HK-2 (cell line): ENCODE data around the gene ITIH2.
A peak's percentile ranks its signal among the peaks of the same experiment; 100 is the strongest.
"Not testable (repeated sequence)": the region's sequence is repeated elsewhere in the genome, so short reads cannot be mapped to it uniquely, and the experiment has no call there.

Source experiments
- DNase-seq: peaks from one replicate; pipeline ENCODE4 v3.0.0-alpha.2; 2018; ENCODE audit not compliant: unreplicated experiment

Gene ITIH2

DNA sequence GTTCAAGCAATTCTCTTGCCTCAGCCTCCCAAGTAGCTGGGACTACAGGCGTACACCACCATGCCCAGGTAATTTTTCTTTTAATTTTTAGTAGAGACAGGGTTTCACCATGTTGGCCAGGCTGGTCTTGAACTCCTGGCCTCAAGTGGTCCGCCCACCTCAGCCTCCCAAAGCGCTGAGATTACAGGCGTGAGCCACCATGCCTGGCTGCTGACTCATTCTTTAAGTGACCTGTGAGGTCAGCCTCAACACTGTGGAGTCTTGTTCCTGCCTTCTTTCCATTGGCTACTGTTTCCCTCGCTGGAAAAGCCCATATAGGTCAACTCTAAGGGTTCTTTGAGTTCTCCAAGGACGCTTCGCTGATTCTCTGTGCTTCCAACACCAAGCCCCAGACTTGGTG, 45.5 kb downstream of the ITIH2 start:
- DNase-seq: not testable (repeated sequence)

DNA sequence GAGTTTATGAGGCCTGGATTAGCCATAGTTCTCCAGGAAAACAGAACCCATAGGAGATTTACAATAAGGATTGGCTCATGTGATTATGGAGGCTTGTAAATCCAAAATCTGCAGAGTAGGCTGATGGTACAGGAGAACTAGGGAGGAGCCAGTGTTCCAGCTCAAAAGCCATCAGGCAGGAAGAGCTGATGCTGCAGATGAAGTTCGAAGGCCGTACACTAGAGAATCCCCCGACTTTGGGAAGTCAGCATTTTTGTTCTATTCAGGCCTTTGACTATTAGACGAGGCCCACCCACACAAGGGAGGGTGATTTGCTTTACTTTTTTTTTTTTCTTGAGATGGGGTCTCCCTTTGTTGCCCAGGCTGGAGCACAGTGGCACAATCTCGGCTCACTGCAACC, 47.1 kb downstream of the ITIH2 start:
- no peak for DNase-seq

DNA sequence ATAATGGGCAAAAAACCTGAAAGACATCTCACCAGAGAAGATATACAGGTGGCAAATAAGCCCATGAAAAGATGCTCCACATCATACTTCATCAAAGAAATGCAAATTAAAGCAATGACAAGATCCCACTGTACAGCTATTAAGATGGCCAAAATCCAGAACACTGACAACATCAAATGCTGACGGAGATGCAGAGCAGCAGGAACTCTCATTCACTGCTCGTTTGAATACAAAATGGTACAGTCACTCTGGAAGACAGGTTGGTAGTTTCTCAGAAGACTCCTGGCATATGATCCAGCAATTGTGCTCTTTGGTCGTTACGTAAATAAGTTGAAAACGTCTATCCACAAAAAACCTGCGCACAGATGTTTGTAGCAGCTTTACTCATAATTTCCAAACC, 49.1 kb downstream of the ITIH2 start:
- DNase-seq: no peak

- no peak for DNase-seq
Observed at GRCh38 chr10:7755103-7755502, 52.0 kb downstream of the ITIH2 start.

- peak; percentile 4 for DNase-seq
Observed at GRCh38 chr10:7756360-7756992, 53.4 kb downstream of the ITIH2 start.

DNA sequence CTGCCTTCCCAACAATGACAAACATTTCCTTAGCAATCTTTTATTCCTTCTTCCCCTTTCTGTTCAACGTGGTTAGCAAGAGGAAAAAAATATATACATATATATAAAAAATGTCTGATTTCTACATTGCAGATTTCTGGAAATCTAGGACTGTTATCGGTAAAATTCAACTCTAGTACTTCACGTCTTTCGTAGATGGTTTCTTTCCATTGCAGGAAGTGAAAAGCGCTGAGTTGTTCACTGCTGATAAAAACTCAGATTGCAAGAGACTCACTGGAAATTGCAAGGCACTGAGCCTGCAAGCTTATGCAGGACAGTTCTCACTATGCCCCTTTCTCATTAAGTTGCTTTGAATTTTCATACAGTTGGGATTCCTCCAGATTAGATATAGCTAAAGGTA, 60.8 kb downstream of the ITIH2 start:
- DNase-seq: no peak

- DNase-seq: no peak
Observed at GRCh38 chr10:7766241-7766640, 63.1 kb downstream of the ITIH2 start.

- no peak for DNase-seq
Observed at GRCh38 chr10:7767209-7767608, 64.1 kb downstream of the ITIH2 start.

DNA sequence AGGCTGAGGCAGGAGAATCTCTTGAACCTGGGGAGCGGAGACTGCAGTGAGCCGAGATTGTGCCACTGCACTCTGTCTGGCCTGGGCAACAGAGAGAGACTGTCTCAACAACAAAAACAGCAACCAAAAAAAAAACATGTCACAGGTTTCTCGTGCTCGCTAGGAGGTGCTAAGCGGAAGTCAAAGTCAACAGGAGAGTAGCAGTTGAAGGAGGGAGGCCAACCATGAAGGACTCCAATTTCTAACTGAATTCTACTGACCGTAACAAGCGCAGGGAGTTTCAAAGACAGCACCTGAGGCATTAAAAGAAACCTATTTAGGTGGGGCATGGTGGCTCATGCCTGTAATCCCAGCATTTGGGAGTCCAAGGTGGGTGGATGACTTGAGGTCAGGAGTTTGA, 65.3 kb downstream of the ITIH2 start:
- DNase-seq: no peak

- DNase-seq: no peak
Observed at GRCh38 chr10:7773845-7774801, 71.0 kb downstream of the ITIH2 start.

GRCh38 chr10:7776777-7777176, 73.7 kb downstream of the ITIH2 start:
- DNase-seq: no peak

- not testable (repeated sequence) for DNase-seq
Observed at GRCh38 chr10:7782194-7782593, 79.1 kb downstream of the ITIH2 start.

- DNase-seq: no peak
Observed at GRCh38 chr10:7786430-7786829, 83.3 kb downstream of the ITIH2 start.

DNA sequence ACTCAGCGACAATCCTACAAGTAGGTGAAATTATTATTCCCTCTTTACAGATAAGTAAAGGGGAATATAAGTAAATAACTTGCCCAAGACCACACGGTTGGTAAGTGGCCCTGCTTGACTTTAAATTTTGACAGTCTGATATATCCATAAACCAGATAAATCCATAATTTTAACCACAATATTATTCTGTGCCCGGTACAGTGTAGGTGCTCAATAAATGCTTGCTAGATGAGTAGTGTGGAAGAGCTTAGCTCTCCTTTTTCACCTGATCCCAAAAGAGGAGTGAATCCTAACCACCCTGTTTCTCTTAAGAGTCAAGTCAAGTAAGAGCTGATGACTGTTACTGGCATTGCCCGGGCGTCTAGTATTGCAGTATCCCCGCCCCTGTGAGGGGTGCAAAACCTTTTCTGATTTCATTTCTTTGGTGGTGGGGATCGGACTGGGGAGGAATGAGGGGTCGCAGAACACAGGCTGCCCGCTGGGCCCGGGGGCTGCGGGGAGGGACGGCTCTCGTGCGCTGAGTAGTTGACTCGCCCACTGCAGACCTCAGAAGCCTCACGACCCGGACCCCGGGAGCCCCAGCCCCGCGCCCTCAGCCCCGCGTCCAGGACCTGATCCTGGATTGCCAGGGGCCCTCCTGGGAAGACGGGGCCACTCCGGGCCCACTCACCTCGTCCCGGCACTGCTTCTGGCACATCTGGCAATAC, 84.2 kb downstream of the ITIH2 start:
- no peak for DNase-seq

DNA sequence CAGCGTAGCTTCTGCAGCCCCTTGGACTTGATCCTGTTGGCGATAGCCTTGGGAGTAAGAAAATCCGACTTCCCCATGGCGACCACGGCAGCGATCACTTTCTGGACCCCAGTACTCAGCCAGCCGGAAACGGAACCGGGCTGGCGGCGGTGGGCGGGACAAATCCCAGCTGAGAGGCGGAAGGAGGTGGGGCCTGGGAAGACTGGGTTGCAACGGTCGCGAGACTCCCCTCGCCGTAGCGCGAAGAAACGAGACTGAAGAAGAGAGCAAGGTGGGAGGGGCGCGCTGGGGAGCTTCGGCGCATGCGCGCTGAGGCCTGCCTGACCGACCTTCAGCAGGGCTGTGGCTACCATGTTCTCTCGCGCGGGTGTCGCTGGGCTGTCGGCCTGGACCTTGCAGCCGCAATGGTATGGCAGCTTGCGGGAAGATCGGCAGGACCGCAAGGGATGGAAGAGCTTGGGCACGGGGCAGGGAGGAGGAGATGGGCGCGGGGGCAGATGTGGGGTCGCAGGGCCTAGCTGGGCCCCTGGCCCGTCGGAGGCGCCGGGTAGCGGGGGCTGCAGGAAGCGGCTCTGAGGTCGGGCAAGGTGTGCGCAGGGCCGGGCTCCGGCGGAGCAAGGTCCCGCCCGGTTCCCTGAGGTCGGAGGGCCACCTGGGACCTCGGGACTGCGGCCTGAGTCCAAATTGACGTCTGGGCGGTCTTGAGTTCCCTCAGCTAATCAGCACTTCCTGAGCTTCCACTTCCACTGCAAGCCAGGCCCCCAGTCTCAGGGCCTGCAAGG, 84.9 kb downstream of the ITIH2 start, which contains the start of the genes ATP5F1C and KIN:
ATP5F1C (plus strand) TSS at position 321 of the 782 bp plus-strand sequence; CDS start at position 352, 31 bp downstream.
KIN (minus strand) TSS at position 137 of the 782 bp plus-strand sequence; CDS start at position 77, 60 bp downstream.
- DNase-seq: peak; percentile 94

GRCh38 chr10:7788639-7789286, 85.6 kb downstream of the ITIH2 start:
- no peak for DNase-seq

GRCh38 chr10:7789390-7789789, 86.3 kb downstream of the ITIH2 start:
- no peak for DNase-seq

DNA sequence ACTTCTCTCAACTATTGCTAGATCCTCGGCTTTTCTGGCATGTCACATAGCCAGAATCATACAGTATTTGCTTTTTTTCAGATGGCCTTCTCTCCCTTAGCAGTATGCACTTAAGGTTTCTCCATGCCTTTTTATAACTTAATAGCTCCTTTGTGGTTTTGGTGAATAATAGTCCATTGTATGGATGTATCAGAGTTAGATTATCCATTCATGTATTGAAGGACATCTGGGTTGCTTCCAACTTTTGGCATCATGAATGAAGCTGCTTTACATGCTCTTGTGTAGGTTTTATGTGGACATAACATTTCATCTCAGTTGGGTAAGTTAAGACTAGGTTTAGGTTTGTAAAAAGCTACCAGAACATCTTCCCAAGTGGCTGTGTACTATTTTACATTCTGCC, 89.4 kb downstream of the ITIH2 start:
- DNase-seq: no peak

DNA sequence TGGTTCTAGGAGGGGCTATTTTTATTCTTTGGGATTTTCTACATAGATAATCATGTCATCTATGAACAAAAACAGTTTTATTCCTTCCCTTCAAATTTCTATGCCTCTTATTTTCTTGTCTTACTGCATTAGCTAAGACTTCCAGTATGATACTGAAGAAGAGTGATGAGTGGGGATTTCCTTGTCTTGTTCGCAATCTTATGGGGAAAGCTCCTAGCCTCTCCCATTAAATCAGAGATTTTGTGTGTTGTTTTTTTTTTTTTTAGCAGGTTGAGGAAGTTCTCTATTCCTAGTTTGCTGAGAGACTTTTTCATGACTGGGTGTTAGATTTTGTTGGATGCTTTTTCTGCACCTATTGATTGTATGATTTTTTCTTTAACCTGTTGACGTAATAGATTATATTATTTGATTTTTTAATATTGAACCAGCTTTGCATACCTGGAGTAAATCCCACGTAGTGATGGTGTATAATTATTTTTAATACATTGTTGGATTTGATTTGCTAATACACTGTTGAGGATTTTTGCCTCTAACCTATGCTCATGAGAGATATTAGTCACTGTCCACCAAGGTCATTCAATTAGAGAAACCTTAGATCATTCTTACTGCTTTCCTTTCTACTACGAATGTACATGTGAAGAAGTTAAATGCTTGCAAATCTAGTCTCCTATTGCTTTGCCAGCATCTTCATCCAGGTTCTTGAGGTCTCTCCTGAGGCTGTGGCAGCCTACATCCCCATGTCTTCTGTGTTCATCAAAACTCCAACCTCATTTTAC, 91.3 kb downstream of the ITIH2 start:
- no peak for DNase-seq

- no peak for DNase-seq
Observed at GRCh38 chr10:7795605-7796004, 92.5 kb downstream of the ITIH2 start.
